Left cardiac atrium (tissue), 2 donors: ENCODE results near the gene RUFY3. TPM values are rescaled to one million over a fixed set of nuclear protein-coding genes. Genes with fewer than 3 reads are reported as not detected.

Source experiments
- total RNA-seq, 2 donors: library from RNA; stranded (reverse); fragmentation: NEBNext Ultra II Directional; extraction: Animal tissue kit (Norgen Biotek cat#: 25700); gene quantifications; one replicate each; pipeline ENCODE4 v1.2.1, GENCODE V29; 2021
- donor health status: DM: no; HTN: yes; CAD: no; lungs with severe emphysema.
- donor health status: DM: yes; HTN: yes; CAD: no.

RUFY3 gene
- total RNA-seq, 2 donors from 2014 or later: 23.5 to 27.7 TPM

Other genes with a start within 250 kb of the RUFY3 start
- not detected for gene MUC7, start 249.8 kb upstream of the RUFY3 start, total RNA-seq
- not detected for gene AMTN, start 203.4 kb upstream of the RUFY3 start, total RNA-seq
- gene AMBN, start 129.7 kb upstream of the RUFY3 start, total RNA-seq: not detected
- gene ENAM, start 93.2 kb upstream of the RUFY3 start, total RNA-seq: 1 to 10 TPM; 1.2 to 2.9 TPM
- 10 to 100 TPM in 1 of 2 donors, 1 to 10 TPM in 1; 9.0 to 12.0 TPM for gene JCHAIN, start 55.5 kb upstream of the RUFY3 start, total RNA-seq
- gene UTP3, start 33.4 kb upstream of the RUFY3 start, total RNA-seq: 10 to 100 TPM; 17.6 to 24.0 TPM
- gene GRSF1, start 117.9 kb downstream of the RUFY3 start, total RNA-seq: 10 to 100 TPM; 64.4 to 79.7 TPM
- 10 to 100 TPM; 16.0 to 20.3 TPM for gene MOB1B, start 180.4 kb downstream of the RUFY3 start, total RNA-seq